ENCODE data around the gene FRG2B.
"Not testable (repeated sequence)": the region's sequence is repeated elsewhere in the genome, so short reads cannot be mapped to it uniquely, and the experiment has no call there.

GRCh38 chr10:133663544-133664160 is 37.1 kb upstream of the FRG2B start:
- not testable (repeated sequence) for TF ChIP-seq EZH2 (IDR thresholded peaks at IDR 0.05; ENCODE audit: insufficient read depth, low read length); CTCF (IDR thresholded peaks at IDR 0.05; ENCODE audit: insufficient read depth, low read depth, low read length)

All from astrocyte (in vitro differentiated cells and primary cell).